GM19023 (cell line): ENCODE results near the gene SCARB1.
"Not testable (repeated sequence)": the region's sequence is repeated elsewhere in the genome, so short reads cannot be mapped to it uniquely, and the experiment has no call there.

ENCODE experiments used
- ATAC-seq: cut with Tn5 transposase; IDR thresholded peaks from one replicate; pipeline ENCODE4 v1.9.1; 2021; ENCODE audit warnings: mild to moderate bottlenecking, moderate library complexity; ENCODE audit not compliant: unreplicated experiment

SCARB1 gene

DNA sequence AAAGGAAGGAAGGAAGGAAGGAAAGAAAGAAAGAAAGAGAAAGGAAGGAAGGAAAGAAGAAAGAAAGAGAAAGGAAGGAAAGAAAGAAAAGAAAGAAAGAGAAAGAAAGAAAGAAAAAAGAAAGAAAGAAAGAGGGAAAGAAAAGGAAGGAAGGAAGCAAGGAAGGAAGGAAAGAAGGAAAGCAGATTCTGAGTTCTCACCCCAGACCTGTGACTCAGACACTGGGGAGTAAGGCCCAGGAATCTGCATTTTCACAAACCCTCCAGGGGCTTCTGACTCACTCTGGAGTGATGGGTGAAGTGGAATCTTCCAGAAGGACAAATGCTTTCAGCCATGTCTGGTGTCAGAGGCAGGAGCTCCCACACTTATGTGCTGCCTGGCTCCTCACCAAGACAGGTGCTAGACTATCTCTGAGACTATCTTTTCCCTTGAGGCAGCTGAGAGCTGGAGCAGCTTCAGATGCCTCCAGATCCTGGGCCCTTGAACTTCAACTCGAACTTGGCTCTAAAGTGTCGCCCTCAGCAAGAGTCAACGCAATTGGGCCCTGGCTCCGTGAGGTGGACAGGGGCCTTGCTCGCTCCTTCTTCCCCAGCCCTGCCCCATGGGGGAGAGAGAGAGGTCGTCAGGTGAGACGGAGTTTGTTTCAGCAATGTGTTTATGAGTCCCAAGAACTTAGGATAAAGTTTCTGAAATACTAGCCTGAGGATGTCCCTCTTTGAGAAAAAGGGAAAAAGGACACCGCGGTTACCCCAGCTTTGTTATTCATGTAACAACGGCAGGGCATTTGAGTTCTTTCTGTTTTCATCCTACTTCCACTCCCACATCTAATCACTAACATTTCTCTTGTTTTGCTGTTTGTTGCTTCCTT lies 19.8 kb upstream of the SCARB1 start:
- no peak for ATAC-seq

DNA sequence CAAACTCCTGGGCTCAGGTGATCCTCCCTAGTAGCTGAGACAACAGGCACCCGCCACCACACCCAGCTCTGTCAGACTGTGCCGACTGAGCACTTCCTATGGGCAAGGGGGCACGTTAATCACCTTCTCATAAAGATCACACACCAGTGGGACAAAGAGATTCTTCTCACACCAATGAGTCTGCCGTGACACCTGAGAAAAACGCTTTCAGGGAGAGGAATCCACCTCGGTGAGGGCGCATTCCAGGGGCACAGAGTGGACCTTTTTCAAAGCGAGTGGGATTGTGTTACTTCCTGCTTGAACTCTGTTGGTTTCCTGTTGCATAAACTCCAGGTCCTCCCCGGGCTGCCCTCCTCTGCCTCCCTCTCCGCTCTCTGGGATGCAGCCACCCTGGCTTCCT lies 17.5 kb upstream of the SCARB1 start:
- ATAC-seq = no peak

GRCh38 chr12:124880335-124880734 lies 16.7 kb upstream of the SCARB1 start:
- ATAC-seq = not testable (repeated sequence)

DNA sequence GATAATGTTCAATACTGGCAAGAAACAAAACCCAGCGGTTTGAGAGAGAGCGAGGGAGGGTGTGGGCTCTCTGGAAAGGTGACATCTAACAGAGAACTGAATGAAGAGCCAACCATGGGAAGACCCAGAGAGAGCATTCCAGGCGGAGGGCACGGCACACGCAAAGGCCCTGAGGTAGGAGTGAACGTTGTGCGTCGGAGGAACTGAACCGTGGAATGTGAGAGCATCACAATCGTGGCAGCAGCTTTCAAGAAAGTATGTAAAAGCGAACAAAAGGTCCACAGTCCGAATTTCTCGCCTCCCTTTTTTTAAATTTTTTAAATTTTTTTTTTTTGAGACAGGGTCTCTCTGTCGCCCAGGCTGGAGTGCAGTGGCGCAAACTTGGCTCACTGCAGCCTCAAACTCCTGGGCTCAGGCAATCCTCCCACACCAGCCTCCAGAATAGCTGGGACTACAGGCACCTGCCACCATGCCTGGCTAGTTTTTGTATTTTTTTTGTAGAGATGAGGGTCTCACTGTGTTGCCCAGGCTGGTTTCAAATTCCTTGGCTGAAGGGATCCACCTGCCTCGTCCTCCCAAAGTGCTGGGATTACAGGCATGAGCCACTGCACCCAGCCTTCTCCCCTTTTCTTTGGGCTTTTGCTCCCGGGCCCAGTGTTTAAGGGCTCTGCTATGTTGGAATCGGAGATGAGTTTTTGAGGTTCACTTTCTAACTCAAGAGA lies 15.3 kb upstream of the SCARB1 start:
- ATAC-seq = no peak

DNA sequence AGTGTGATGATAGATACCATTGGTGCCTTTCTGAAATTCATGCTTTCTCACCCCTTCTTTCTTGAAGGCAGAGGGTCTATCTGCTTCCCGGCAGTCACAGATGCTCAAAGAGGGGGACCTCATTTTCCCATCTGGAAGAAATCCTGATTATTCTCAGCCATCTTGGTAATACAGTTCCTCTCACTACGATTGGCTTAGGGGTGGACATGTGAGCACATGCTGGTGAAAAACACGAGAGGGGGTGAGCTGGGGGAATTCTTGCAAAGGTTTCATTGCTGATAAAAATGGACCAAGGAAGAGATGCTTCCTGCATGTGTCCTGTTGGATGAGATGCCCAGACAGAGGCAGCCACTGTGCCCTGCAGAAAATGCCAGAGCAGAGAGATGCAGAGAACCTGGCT lies 13.8 kb upstream of the SCARB1 start:
- no peak for ATAC-seq

DNA sequence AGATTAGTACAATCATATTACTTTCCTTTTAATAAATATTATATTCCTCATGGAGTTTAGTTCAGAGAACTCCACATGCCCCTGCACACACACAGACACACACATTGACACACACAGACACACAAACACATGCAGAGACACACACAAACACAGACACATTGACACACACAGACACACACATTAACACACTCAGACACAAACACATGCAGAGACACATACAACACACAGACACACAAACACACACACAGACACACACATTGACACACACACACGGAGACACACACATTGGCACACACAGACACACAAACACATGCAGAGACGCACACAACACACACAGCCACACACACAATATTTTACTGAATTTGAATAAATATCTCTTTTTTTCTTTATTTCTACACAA lies 12.5 kb upstream of the SCARB1 start:
- ATAC-seq = no peak

DNA sequence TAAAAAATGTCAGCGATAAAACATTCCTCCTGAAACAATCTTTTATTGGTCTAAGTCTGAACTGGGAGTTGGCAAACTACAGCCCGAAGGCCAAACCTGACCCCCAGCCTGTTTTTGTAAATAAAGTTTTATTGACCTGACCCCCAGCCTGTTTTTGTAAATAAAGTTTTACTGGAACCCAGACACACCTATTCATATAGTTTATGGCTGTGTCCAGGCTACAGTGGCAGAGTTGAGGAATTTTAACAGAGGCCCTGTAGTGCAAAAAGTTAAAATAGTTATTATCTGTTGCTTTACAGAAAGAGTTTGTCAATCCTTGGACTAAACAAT lies 12.1 kb upstream of the SCARB1 start:
- ATAC-seq = no peak

DNA sequence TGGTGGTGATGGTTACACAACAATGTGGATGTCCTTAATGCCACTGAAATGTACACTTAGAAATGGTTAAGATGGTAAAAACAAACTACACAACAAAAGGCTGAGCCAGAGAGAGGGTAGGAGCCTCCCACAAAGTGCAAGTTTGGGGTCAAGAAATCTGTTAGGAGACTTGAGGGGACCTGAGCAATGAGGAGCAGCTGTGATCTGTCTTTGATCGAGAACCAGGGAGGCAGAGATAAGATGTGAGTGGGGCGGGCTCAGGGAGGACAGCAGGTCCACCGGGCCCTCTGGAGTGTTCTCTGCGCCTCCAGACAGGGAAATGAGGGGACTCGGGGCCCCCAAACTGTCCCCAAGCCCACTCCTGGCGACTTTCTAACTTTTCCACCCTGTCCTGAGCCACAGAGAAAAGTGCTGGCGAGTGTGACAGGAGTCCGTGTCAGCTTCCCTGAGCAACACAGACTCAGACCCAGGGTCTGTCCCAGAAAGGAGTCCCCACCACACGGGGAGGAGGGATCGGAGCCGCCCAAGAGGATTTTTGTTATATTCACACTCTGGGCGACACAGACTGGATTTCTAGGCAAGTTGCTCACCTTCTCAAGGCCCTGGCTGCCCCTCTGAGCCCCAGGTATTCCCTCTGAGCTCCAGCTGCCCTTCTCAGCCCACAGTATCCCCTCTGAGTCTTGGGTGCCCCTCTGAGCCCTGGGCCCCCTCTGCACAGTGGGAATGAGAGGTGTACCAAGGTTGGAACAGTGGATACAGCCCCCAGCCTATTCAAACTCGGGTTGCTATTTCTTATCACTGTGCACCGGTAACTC lies 11.5 kb upstream of the SCARB1 start:
- no peak for ATAC-seq

DNA sequence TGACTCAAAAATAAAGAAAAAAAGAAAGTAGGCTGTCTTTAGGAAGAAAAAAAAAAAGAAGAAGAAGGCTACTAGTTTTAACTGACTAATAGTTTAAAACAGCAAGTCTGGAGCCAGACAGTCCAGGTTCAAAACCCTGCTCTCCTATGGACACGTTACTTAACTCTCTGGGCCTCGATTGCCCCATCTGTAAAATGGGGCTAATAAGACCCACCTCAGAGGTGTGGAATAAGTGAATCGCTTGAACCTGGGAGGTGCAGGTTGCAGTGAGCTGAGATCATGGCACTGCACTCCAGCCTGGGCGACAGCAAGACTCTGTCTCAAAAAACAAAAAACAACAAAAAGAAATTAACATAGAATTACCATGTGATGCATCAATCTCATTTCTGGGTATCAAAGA lies 10.5 kb upstream of the SCARB1 start:
- ATAC-seq = no peak

DNA sequence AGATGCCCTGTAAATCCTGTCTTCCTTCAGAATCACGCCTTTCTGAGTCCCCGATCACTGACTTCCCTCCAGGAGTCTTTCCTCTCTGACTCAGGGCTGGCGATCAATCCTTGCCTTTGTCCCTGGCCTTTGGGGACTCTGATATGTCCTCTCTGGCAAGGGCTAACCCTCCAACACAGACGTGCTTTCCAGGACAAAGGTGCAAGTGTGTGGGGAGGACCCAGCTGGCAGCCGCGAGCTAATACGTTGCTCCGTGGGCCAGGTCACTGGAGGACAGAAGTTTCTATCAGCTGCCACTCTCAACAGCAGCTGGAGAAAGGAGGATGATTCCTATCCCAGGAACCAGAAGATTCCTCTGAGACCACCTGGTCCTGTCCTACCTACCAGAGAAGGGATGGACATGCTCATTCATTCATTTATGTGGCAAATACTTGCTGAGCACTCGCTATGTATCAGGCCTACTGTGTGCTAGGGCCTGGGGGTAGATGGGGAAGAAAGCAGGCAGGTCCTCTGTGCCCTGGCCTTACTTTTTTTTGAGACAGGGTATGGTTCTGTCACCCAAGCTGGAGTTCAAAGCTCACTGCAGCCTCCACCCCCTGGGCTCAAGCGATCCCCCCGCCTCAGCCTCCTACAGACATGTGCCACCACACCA lies 8.5 kb upstream of the SCARB1 start:
- ATAC-seq = no peak

DNA sequence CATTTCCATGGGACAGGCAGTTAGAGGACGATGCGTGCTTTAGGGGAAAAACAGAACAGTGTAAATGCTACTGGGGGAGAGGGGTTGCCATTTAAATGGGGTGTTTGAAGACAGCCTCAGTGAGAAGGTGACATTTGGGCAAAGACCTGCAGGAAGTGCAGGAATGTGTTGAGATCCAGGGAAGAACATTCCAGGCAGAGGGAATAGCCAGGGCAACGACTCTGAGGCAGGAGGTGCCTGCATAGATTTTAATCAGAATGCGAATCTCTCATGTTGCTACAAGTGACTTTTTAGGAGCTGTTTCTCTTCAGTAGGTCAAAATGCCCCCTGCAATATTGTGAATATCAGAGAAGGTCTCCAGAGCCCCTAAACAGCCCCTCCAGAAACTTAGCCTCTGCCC lies 7.6 kb upstream of the SCARB1 start:
- no peak for ATAC-seq

DNA sequence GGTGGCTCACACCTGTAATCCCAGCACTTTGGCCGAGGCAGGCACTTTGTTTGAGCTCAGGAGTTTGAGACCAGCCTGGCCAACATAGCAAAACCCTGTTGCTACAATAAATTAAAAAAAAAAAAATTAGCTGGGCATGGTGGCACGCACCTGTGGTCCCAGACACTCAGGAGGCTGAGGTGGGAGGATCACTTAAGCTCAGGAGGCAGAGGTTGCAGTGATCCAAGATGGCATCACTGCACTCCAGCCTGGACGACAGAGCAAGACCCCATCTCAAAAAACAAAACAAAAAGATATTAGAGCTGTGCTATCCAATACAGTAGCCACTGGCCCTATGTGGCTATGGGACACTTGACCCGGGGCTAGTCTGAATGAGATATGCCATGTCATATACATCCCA lies 6.9 kb upstream of the SCARB1 start:
- ATAC-seq = no peak

GRCh38 chr12:124869059-124869665 lies 5.5 kb upstream of the SCARB1 start:
- no peak for ATAC-seq

DNA sequence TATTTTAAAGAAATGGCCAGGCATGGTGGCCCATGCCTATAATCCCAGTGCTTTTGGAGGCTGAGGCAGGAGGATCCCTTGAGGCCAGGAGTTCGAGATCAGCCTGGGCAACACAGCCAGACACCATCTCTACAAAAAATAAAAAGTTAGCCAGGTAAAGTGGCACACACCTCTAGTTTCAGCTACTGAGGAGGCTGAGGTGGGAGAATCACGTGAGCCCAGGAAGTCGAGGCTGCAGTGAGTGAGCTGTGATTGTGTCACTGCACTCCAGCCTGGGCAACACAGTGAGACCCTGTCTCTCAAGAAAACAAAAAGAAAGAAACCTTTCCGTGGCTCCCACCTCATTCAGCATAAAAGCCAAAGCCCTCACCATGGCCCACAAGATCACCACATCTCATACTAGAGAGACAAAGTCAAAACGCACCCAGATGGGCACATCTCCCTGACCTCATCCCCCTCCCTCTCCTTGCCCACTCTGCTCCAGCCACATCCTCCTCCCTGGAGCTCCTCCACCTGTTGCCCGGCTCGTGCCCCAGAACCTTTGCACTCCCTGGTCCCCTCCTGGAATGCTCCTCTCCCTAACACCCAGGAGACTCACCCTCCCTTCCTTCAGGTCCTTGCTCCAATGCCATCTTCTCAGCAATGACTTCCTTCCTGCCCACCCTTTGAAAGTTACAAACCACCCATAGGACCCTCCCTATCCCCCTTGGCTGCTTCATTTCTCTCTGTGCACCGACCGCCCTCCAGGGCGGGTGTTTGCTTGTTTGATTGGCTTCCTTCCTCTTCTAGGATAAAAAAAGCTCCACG lies 4.8 kb upstream of the SCARB1 start:
- no peak for ATAC-seq

- ATAC-seq = no peak
These were observed 3.8 kb upstream of the SCARB1 start for GRCh38 chr12:124867401-124867930.

DNA sequence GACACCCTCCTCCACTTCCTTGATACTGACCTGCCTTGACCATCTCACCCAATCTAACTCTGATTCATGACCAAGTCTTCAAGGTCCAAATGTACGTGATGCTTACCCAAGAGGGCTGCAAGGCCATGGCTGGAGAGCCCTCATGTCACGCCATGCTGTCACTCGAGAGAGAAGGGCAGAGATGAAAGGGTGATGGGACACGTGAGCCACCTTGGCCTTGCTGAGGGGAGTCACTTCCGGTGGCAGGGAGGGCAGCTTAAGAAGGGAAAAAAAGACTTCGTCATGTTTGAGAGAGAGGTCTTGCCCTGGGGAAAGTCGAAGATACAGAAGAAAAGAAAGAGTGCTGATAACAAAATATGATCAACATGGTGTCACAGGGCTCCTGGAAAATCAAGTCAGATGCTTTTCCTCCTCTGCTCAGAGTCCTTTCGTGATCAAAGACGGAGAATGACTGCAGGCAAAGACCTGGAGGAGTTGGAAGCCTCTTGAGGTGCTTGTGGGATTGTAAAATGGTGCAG lies 3.3 kb upstream of the SCARB1 start:
- no peak for ATAC-seq

DNA sequence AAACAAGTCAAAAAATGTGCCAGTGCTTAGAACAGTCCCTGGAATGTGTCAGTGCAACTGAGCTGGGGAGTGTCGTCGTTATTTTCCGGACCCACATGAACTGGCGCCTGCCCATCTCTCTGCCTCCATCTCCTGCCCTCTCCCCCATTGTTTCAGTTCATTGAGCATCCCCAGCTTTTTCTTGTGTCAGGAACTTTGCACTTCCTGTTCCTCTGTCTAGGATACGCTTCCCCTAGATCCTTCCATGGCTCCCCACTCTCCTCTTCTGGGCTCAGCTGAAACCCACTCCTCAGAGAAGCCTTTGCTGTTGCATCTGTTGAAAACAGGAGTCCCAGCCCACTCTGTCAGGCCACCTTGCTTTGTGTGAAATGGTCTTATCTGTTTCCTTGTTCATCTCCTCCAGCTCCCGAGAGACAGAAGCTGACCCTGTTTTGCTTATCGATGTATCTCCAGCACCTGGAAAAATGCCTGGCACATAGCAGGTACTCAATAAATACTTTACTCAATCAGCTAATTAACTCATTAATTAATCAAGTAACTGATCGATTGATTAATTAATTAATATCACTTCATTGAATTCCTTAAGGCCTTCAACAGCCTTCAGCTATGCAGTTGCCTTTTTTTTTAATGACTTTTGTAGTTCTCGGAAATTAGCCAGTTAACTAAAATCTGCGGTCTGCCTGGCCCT lies 2.7 kb upstream of the SCARB1 start:
- no peak for ATAC-seq

DNA sequence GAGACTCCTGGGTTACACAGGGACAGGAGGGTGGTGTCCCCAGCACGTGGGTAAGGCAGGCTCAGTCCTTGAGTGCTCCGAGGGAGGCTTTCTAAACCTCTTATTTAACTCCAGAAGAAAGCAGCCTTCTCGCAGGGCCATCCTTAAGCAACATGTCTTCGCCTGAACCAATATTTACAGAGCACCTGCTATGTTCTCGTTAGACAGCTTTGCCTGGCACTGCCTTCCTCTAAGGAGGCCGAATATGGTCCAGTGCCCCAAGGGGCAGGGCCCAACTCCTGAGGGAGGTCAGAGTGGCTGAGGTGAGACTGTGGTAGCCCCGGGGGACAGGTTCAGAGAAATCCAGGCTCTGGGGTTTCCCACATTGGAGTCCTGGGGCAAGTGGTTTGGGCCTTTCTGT lies 2.1 kb upstream of the SCARB1 start:
- no peak for ATAC-seq

- ATAC-seq = no peak
These were observed 675 bp upstream of the SCARB1 start for GRCh38 chr12:124864326-124864752.
